HUES64 (cell line): ENCODE results near the gene COMMD10.

Source experiments
- H3K27ac ChIP-seq: 2 replicates; pipeline ENCODE4 v1.7.0; 2013; ENCODE audit warnings: low read depth, low read length, inconsistent platforms
- H3K27me3 ChIP-seq: 2 replicates; pipeline ENCODE4 v1.6.1; 2013; ENCODE audit warnings: mild to moderate bottlenecking, low read length; ENCODE audit not compliant: insufficient read depth
- H3K36me3 ChIP-seq: 2 replicates; pipeline ENCODE4 v1.6.1; 2013; ENCODE audit warnings: mild to moderate bottlenecking, low read length; ENCODE audit not compliant: insufficient read depth
- H3K4me1 ChIP-seq: 2 replicates; pipeline ENCODE4 v1.6.1; 2013; ENCODE audit warnings: mild to moderate bottlenecking, low read length, moderate library complexity; ENCODE audit not compliant: insufficient read depth
- H3K4me3 ChIP-seq: 2 replicates; pipeline ENCODE4 v1.5.1; 2013; ENCODE audit warnings: mild to moderate bottlenecking, low read length, moderate library complexity
- H3K9ac ChIP-seq: 2 replicates; pipeline ENCODE4 v1.6.1; 2013; ENCODE audit warnings: mild to moderate bottlenecking, low read depth, low read length
- H3K9me3 ChIP-seq: 2 replicates; pipeline ENCODE4 v1.6.1; 2013; ENCODE audit warnings: low read depth, low read length; ENCODE audit not compliant: insufficient read depth
- WGBS: fragments of 150-250, 120-280 bp; methylation state at CpG from one replicate; pipeline ENCODE4 v1.1.7; 2013; ENCODE audit warnings: missing lambda C conversion rate; 5-methylcytosine and 5-hydroxymethylcytosine counted together

COMMD10 gene

DNA sequence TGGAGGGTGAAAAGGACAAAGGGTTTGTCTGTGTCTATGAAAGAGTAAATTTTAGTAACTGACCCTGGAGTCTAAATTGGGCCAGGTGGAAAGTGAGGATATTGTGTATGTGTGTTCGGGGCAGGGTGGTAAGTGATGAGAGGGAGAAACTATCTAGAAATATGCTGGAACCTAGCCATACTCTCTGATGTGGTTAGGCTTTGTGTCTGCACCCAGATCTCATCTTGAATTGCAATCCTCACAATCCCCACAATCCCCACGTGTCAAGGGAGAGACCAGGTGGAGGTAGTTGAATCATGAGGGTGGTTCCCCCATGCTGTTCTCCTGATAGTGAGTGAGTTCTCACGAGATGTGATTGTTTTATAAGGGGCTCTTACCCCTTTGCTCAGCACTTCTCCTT lies 60.6 kb downstream of the COMMD10 start:
- Histone ChIP-seq H3K27me3 (no peaks in the 10 kb centered on the region), H3K4me3 (no peak overlapping the region), H3K27ac (no peak overlapping the region), H3K9me3 (no peaks in the 10 kb centered on the region), H3K9ac (no peak overlapping the region), H3K36me3 (no peaks in the 10 kb centered on the region), H3K4me1 (no peaks in the 10 kb centered on the region)
- WGBS, result 91% methylated on average over 1 of the region's 3 CpGs

DNA sequence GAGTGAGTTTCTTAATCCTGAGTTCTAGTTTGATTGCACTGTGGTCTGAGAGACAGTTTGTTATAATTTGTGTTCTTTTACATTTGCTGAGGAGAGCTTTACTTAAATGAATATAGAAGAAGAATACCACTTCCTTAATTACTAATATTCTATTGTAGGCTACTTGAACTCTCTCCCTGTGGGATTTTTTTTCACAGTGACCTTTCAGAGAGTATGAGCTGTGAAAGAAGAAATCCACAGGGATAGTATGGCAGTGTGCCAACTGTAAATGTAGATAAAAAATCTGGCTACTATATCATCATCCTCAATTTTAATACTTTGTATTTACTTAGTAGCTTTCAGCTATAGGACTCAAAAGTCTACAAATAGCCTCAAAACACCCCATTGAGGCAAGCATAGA lies 67.3 kb downstream of the COMMD10 start:
- no peaks in the 10 kb centered on the region for H3K4me1 ChIP-seq
- H3K9ac ChIP-seq, result no peak overlapping the region
- no peaks in the 10 kb centered on the region for H3K27me3 ChIP-seq
- H3K4me3 ChIP-seq, result no peak overlapping the region
- H3K9me3 ChIP-seq, result no peaks in the 10 kb centered on the region
- no peak overlapping the region for H3K27ac ChIP-seq
- H3K36me3 ChIP-seq, result no peaks in the 10 kb centered on the region

DNA sequence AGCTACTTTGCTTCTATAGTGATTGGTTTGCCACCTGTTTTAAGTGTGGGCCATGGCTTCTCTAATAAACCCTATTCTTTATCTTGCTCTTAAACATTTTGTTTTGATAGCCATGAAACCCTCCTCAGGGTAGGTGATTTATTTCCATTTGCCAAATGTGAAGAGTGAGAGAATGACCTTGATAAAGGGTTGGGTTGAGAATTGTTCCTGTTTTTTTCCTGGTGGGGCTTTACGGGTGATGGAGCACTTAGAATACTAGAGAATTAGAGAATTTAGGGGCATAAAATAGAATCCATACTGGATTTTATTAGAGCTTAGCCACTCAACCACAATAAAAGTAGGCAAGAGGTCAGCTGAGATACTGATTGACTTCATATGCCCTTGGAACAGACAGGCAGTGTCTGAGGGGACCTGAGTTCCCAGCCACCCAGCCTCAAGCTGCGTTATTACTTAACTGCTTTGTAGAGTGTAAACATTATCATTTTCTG lies 68.9 kb downstream of the COMMD10 start:
- H3K27ac ChIP-seq, result no peak overlapping the region
- no peaks in the 10 kb centered on the region for H3K4me1 ChIP-seq
- no peak overlapping the region for H3K4me3 ChIP-seq
- WGBS, result 82% methylated on average over 2 of the region's 2 CpGs
- no peak overlapping the region for H3K9ac ChIP-seq
- no peaks in the 10 kb centered on the region for H3K36me3 ChIP-seq
- H3K9me3 ChIP-seq, result no peaks in the 10 kb centered on the region
- H3K27me3 ChIP-seq, result no peaks in the 10 kb centered on the region

DNA sequence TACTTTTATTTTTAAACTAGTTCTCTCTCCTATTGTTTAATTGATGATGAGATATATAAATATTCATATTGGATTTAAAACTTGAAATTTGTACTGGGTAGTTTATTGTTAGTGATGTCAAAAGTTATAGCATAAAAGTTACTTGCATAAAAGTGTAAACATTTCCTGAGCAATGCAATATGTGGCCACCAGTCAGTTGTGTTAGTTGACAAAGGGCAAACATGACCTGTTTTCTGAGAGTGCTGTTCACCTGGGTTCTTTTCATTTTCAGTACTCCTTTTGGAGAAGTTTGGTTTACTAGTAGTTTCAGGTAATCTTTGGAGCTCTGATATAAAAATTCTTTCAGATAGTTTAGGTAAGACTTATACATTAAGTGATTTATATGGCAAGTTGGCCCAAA lies 69.4 kb downstream of the COMMD10 start:
- Histone ChIP-seq H3K4me3 (no peak overlapping the region), H3K9me3 (no peaks in the 10 kb centered on the region), H3K27ac (no peak overlapping the region), H3K36me3 (no peaks in the 10 kb centered on the region), H3K9ac (no peak overlapping the region), H3K27me3 (no peaks in the 10 kb centered on the region), H3K4me1 (no peaks in the 10 kb centered on the region)

DNA sequence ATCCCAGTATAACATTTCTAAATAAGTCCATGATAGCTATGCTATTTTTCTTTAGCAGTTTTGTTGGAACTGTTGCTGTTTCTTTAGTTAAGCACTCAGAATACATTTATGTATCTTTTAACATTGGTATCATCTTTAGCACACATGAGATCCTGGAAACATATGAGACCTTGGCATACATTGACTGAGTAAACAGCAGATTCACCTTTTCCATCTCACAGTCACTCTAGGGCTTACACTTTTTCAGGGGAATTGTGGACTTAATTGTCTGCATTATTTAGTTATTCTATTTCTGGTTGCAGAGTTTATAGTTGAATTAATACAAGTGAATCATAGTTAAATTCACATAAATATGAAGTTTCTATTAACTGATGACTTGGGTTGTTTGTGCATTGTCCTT lies 70.1 kb downstream of the COMMD10 start:
- H3K27me3 ChIP-seq, result no peaks in the 10 kb centered on the region
- H3K27ac ChIP-seq, result no peak overlapping the region
- H3K9ac ChIP-seq, result no peak overlapping the region
- H3K9me3 ChIP-seq, result no peaks in the 10 kb centered on the region
- no peaks in the 10 kb centered on the region for H3K4me1 ChIP-seq
- no peaks in the 10 kb centered on the region for H3K36me3 ChIP-seq
- no peak overlapping the region for H3K4me3 ChIP-seq

DNA sequence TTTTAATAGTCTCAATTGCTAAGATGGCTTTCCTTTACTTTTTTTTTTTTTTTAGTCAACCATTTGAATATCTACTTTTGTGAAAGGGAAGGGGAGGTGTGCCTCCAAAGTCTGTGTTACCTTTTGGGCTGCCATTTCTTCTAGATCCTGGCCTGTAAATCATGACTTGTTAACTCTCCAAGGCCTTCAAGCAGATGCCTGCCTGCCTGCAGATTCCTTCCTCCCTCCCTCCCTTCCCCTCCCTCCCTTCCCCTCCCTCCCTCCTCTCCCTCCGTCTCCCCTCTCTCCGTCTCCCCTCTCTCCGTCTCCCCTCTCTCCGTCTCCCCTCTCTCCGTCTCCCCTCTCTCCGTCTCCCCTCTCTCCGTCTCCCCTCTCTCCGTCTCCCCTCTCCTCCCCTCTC lies 73.1 kb downstream of the COMMD10 start:
- Histone ChIP-seq H3K27me3 (no peaks in the 10 kb centered on the region), H3K4me3 (no peak overlapping the region), H3K9me3 (no peaks in the 10 kb centered on the region), H3K27ac (no peak overlapping the region), H3K4me1 (no peaks in the 10 kb centered on the region), H3K36me3 (no peaks in the 10 kb centered on the region), H3K9ac (no peak overlapping the region)
- WGBS, result no CpG with 5 or more reads among the region's 8 CpGs

DNA sequence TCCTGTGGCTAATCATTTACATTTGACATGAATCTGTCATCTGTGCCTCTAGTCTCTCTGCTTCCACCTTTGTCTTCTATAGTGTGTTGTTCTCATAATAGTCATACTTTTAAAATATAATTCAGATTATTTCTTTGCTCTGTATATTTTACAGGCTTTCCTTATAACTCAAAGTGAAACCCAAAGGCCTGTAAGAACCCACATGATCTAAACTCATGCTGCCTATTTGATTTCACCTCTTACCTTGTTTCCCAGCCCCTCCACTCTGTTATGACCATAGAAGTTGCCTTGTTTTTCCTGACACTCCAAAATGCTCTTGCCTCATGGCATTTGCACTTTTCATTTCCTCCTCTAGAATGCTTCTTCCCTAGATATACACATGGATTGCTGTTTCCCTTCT lies 74.2 kb downstream of the COMMD10 start:
- Histone ChIP-seq H3K9me3 (no peaks in the 10 kb centered on the region), H3K27ac (no peak overlapping the region), H3K4me3 (no peak overlapping the region), H3K9ac (no peak overlapping the region), H3K4me1 (no peaks in the 10 kb centered on the region), H3K27me3 (no peaks in the 10 kb centered on the region), H3K36me3 (no peaks in the 10 kb centered on the region)

DNA sequence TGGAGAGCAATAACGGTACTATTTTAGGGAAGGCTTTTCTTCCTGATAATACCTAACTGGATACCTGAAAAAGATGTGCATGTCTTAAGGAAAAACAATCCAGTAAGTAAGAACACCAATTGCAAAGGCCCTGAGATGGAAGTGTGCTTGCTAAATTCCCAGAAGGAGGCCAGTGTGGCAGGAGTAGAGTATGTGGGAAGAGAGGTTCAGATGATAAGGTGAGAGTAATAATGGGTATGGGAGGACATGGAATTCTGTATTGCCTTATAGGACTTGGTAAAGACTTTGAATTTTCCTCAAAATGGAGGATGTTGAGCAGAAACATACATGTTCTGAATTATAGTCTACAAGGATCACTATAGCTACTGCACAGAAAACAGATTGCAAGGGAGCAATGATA lies 89.3 kb downstream of the COMMD10 start:
- Histone ChIP-seq H3K4me1 (no peaks in the 10 kb centered on the region), H3K36me3 (no peaks in the 10 kb centered on the region), H3K27ac (no peak overlapping the region), H3K9ac (no peak overlapping the region), H3K9me3 (peaks cover 2% of the 10 kb centered on the region; the same call in 1 of the 2 replicates), H3K27me3 (no peaks in the 10 kb centered on the region), H3K4me3 (no peak overlapping the region)
- WGBS, result 95% methylated on average over 1 of the region's 1 CpG

DNA sequence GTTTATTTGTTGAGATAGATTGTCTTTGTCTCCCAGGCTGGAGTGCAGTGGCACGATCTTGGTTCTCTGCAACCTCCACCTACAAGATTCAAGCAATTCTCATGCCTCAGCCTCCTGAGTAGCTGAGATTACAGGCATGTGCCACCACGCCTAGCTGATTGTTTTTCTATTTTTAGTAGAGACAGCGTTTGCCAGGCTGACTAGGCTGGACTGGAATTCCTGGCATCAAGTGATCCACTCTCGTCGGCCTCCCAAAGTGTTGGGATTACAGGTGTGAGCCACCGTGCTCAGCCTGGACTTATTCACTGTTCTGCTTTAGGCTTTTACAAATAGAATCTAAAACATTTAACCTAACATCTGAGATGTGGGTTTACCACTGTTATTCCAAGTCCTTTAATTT lies 91.3 kb downstream of the COMMD10 start:
- no peak overlapping the region for H3K9ac ChIP-seq

DNA sequence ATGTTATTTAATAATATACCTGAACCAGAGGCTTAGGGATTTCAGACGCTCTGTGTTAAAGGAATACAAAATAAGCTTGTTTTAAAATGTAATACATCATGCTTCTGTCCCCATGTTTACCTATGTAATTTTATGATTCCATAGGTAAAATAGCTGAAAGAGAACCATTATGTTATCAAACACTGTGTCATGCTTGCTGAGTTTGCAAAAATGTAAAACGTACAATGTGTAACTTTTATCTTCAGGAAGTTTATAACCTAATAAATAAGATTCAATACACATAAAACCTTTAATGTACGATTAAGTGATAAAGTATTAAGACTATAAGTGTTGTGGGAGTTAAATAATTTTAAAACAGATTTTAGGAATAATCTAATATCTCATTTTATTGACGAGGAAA lies 94.1 kb downstream of the COMMD10 start:
- H3K27ac ChIP-seq, result no peak overlapping the region
- H3K9ac ChIP-seq, result no peak overlapping the region
- WGBS, result 91% methylated on average over 1 of the region's 4 CpGs

More for the DNA sequence above, 91.3 kb downstream of the COMMD10 start:
- Histone ChIP-seq H3K4me3 (no peak overlapping the region), H3K36me3 (no peaks in the 10 kb centered on the region), H3K4me1 (0 out of 2 replicates have a peak, but pooled peaks cover 1% of the 10 kb centered on the region), H3K27ac (no peak overlapping the region), H3K9me3 (peaks cover 2% of the 10 kb centered on the region; the same call in 1 of the 2 replicates), H3K27me3 (no peaks in the 10 kb centered on the region)
- WGBS, result 92% methylated on average over 6 of the region's 6 CpGs

DNA sequence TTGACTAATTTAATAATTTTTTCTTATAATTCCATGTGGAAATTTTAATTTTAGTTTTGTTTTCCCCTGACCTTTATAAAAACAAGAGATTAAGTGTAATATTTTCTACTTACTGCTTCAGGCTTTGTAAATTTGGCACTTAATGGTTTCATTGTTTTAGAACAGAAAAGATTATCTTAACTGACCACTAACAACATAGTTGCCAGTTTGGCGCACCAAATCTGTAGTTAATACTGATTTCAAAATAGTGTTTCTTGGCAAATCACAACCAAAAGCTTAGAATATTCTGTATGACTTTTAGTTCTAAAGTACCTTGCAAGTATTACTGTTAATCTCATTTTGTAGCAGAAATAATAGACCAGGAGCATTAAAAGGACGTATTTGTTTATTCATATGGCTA lies 124.3 kb downstream of the COMMD10 start:
- WGBS, result 96% methylated on average over 2 of the region's 2 CpGs
- no peak overlapping the region for H3K27ac ChIP-seq

More for the DNA sequence above, 94.1 kb downstream of the COMMD10 start:
- H3K27me3 ChIP-seq, result no peaks in the 10 kb centered on the region
- H3K4me3 ChIP-seq, result no peak overlapping the region
- H3K36me3 ChIP-seq, result no peaks in the 10 kb centered on the region
- H3K9me3 ChIP-seq, result no peaks in the 10 kb centered on the region
- H3K4me1 ChIP-seq, result peaks cover 18% of the 10 kb centered on the region

DNA sequence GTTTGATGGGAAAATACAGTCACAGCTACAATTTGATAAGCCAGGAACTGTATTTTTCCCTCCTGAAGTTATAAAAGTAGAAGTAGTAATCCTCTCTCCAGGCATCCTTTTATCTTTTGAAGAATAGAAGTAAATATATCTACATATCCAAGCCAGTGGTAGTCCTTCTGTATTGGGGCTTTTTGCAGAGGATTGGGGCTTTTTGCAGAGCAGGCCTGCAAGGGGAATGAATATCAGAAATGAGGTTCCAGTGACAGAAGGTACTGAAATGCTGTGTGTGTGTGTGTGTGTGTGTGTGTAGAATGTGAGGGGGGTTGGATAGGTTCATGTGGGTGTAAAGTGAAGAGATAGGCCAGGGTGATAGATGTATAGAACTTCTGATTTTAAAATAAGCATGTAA lies 127.4 kb downstream of the COMMD10 start:
- H3K27ac ChIP-seq, result no peak overlapping the region
- peaks cover 5% of the 10 kb centered on the region; the same call in 1 of the 2 replicates for H3K4me1 ChIP-seq
- no peaks in the 10 kb centered on the region for H3K36me3 ChIP-seq
- H3K27me3 ChIP-seq, result no peaks in the 10 kb centered on the region
- H3K4me3 ChIP-seq, result no peak overlapping the region
- H3K9me3 ChIP-seq, result no peaks in the 10 kb centered on the region
- no peak overlapping the region for H3K9ac ChIP-seq

More for the DNA sequence above, 124.3 kb downstream of the COMMD10 start:
- H3K9ac ChIP-seq, result no peak overlapping the region
- H3K27me3 ChIP-seq, result no peaks in the 10 kb centered on the region
- H3K36me3 ChIP-seq, result no peaks in the 10 kb centered on the region
- H3K4me1 ChIP-seq, result peaks cover 5% of the 10 kb centered on the region; the same call in 1 of the 2 replicates
- H3K4me3 ChIP-seq, result no peak overlapping the region
- no peaks in the 10 kb centered on the region for H3K9me3 ChIP-seq
